H1 (cell line): ENCODE data around the gene WDR1.

Experiments
- CEBPB ChIP-seq: IDR thresholded peaks from 2 replicates; pipeline ENCODE4 v1.6.1; 2012; ENCODE audit warnings: low read depth, low read length
- CTCF ChIP-seq, 3 experiments: IDR thresholded peaks; 1 replicate in 2 of 3; 2 replicates in 1 of 3; pipeline versions ENCODE4 v1.5.1 to v1.6.1; 2011; ENCODE audit warnings: low read length in 3 of 3, mild to moderate bottlenecking in 3 of 3, inconsistent platforms in 2 of 3, low read depth in 1 of 3, moderate library complexity in 1 of 3; ENCODE audit not compliant: insufficient read depth in 1 of 3; ENCODE audit errors: control extremely low read depth in 1 of 3
- EZH2 ChIP-seq: fragments of 200-600 bp; sonication (generic); IDR thresholded peaks from 2 replicates; pipeline ENCODE4 v1.7.1; 2012; ENCODE audit warnings: low read depth, mild to moderate bottlenecking, moderate library complexity, low read length, inconsistent platforms; ENCODE audit not compliant: severe bottlenecking
- GABPA ChIP-seq: IDR thresholded peaks from 2 replicates; pipeline ENCODE4 v1.6.1; 2011; ENCODE audit warnings: mild to moderate bottlenecking, low read length, moderate library complexity, borderline replicate concordance; ENCODE audit not compliant: insufficient read depth
- JUND ChIP-seq: IDR thresholded peaks from 2 replicates; pipeline ENCODE4 v1.6.1; 2011; ENCODE audit warnings: mild to moderate bottlenecking, improper control_type of control experiment, low read length
- POLR2A ChIP-seq, 2 experiments: IDR thresholded peaks; 1 replicate in 1 of 2; 2 replicates in 1 of 2; pipeline ENCODE4 v1.6.1; 2011; ENCODE audit warnings: low read depth in 2 of 2, low read length in 2 of 2, mild to moderate bottlenecking in 2 of 2; ENCODE audit errors: control extremely low read depth in 1 of 2
- RNF2 ChIP-seq: fragments of 200-900, 300-1000 bp; sonication (generic); IDR thresholded peaks from 2 replicates; pipeline ENCODE4 v1.7.1; 2016; ENCODE audit warnings: borderline replicate concordance, low read depth, mild to moderate bottlenecking, antibody characterized with exemption, low read length; ENCODE audit not compliant: poor library complexity, severe bottlenecking; ENCODE audit errors: missing control alignments
- TBP ChIP-seq: IDR thresholded peaks from 2 replicates; pipeline ENCODE4 v1.6.1; 2011; ENCODE audit warnings: low read depth, low read length, improper control_type of control experiment
- TF ChIP-seq, protein P1 (sequence below): IDR thresholded peaks from 2 replicates; pipeline ENCODE4 v1.6.1; 2012; ENCODE audit warnings: low read length, inconsistent platforms

DNA sequence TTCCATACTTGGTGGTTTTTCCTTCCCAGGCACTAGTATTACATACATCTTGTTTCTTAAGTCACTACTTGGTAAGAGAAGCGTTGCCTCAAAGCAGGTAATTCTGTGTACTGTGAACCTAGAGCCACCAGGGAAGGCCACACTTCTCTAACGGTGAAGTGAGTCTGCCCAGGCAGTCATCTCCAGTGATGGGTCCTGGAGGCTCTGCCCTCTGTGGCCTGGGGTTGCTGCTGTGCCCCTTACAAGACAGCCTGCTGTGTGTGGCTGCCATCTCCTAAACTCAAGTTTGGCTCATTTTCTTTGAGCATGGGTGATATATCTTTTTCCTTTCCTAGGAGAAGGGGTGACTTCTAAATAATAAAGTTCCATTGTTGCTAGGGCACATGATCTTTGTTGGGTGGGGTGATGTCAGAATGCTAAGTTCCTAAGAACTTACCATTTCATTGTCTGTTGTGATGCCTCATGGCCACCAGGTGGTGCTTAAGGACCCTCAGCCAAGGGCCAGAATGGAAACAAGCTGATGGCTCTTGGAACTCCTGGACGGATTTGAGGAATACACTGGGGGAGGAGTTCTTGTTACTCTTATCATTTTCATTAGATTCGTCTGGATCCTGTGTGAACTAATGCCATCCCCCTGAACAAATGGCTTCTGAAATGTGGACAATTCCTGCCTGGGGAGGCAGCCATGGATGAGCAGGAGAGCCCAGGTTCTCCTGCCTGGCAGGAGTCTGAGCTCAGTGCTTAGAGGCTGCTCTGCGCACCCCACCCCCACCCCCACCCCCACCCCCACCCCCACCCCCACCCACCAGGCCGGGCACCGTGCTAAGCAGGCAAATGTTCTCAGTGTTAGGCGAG is 41.1 kb upstream of the WDR1 start:
- TF ChIP-seq TBP: no peak
- TF ChIP-seq CTCF (IDR thresholded peaks at IDR 0.05; ENCODE audit: control extremely low read depth in 1 of 3, insufficient read depth in 1 of 3, low read depth in 1 of 3, low read length in 3 of 3): peak; percentile 52 to 86 (median 73)
- TF ChIP-seq GABPA: no peak
- TF ChIP-seq RNF2: no peak
- TF ChIP-seq POLR2A (IDR thresholded peaks at IDR 0.05; ENCODE audit: control extremely low read depth in 1 of 2, low read depth in 2 of 2, low read length in 2 of 2): no peak
- TF ChIP-seq, protein P1, sequence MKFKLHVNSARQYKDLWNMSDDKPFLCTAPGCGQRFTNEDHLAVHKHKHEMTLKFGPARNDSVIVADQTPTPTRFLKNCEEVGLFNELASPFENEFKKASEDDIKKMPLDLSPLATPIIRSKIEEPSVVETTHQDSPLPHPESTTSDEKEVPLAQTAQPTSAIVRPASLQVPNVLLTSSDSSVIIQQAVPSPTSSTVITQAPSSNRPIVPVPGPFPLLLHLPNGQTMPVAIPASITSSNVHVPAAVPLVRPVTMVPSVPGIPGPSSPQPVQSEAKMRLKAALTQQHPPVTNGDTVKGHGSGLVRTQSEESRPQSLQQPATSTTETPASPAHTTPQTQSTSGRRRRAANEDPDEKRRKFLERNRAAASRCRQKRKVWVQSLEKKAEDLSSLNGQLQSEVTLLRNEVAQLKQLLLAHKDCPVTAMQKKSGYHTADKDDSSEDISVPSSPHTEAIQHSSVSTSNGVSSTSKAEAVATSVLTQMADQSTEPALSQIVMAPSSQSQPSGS: 0 out of 2 replicates have a peak, but pooled peaks have one; percentile 49
- no peak for TF ChIP-seq JUND
- no peak for TF ChIP-seq EZH2
- TF ChIP-seq CEBPB: no peak
